Activated CD8-positive, alpha-beta T cell treated with anti-CD3 and anti-CD28 coated beads for 36 hours (primary cell): ENCODE results near the gene DHX30. TPM values are rescaled to one million over a fixed set of nuclear protein-coding genes. Genes with fewer than 3 reads are reported as not detected.

ENCODE experiments used
- ATAC-seq: fragments of 200-7000 bp; cut with Tn5 transposase; one replicate; pipeline ENCODE4 v1.10.0; 2021; ENCODE audit warnings: mild to moderate bottlenecking, moderate library complexity
- CTCF ChIA-PET: fragments of 350-600 bp; sonication (Branson Sonifier 250); formaldehyde crosslinking; loops from one replicate; lab custom pipeline; 2021; ENCODE audit warnings: antibody characterized with exemption; lab: Charles Lee
- POLR2A ChIA-PET: fragments of 350-600 bp; sonication (Branson Sonifier 250); formaldehyde crosslinking; loops from one replicate; lab custom pipeline; 2021; ENCODE audit warnings: antibody characterized with exemption; lab: Charles Lee
- DNase-seq: peaks from one replicate; pipeline ENCODE4 v3.0.0-alpha.2; 2020
- H3K27ac Mint-ChIP-seq: one replicate; pipeline ENCODE4 v1.8.0; 2021; ENCODE audit warnings: mild to moderate bottlenecking, mixed read lengths
- H3K27me3 Mint-ChIP-seq: one replicate; pipeline ENCODE4 v1.8.0; 2021; ENCODE audit warnings: mixed read lengths
- H3K36me3 Mint-ChIP-seq: one replicate; pipeline ENCODE4 v1.8.0; 2021; ENCODE audit warnings: low read depth, mixed read lengths
- H3K4me1 Mint-ChIP-seq: one replicate; pipeline ENCODE4 v1.8.0; 2021; ENCODE audit warnings: low read depth, mixed read lengths
- H3K4me3 Mint-ChIP-seq: one replicate; pipeline ENCODE4 v1.8.0; 2021; ENCODE audit warnings: mild to moderate bottlenecking, moderate library complexity, mixed read lengths
- H3K9me3 Mint-ChIP-seq: one replicate; pipeline ENCODE4 v1.8.0; 2021; ENCODE audit warnings: mixed read lengths
- intact Hi-C: fragments of 100-400 bp; cut with micrococcal nuclease; formaldehyde crosslinking; loops from one replicate; pipeline ENCODE4 v1.10.0; 2022
- total RNA-seq, 2 experiments: library from RNA; stranded (reverse); gene quantifications; one replicate each; pipeline ENCODE4 v1.2.3, GENCODE V29; 2021
- TF ChIP-seq, protein P1 (sequence below): fragments of 200-600 bp; IDR thresholded peaks from one replicate; pipeline ENCODE4 v1.8.0; 2022; ENCODE audit warnings: antibody characterized with exemption, mild to moderate bottlenecking

The DHX30 gene
- total RNA-seq, 2 experiments from 2014 or later, result 81.5 to 84.2 TPM

DNA sequence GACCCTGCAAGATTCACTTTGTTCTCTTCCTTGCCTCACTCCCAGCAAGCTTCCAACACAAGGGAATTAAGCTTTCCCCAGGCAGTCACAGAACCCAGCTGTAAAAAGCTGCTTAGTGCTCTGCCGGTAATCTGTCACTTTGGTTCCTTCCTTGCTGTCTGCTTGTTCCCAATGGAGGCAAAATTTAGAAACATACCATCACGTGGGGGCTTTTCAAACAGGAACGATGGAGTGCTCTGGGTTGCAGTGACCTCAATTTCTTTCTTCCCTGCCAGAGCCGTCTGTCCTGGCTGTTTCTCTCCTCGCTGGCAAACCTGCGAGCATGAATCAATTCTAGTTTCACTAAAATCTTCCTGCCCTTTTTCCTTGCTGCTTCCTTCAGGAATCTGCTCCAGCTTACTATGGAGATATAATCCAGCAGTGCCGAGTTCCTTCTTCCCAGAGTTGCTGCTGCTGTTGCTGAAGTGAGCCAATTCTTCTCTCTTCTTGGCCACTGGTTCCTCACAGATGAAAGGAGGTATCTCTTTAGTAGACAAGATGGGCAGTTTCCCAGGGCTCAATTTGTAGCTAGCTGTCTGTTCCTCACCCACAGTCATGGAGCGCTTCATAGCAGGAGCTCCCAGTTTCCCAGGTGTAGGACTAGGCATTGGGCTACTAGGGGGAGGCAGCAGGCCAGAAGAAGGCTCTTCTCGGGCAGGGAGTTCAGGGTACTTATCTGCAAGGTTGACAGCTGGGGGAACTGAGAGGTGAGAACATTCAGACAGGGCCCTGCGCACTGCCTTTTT, 88.1 kb downstream of the DHX30 start:
- ATAC-seq (no peak), DNase-seq (no peak)
- Mint-ChIP-seq H3K36me3 (peaks cover 13% of the 10 kb centered on the region), H3K27me3 (no peaks in the 10 kb centered on the region), H3K4me1 (no peaks in the 10 kb centered on the region), H3K27ac (no peak overlapping the region), H3K4me3 (no peak overlapping the region), H3K9me3 (no peaks in the 10 kb centered on the region)
- TF ChIP-seq, protein P1, sequence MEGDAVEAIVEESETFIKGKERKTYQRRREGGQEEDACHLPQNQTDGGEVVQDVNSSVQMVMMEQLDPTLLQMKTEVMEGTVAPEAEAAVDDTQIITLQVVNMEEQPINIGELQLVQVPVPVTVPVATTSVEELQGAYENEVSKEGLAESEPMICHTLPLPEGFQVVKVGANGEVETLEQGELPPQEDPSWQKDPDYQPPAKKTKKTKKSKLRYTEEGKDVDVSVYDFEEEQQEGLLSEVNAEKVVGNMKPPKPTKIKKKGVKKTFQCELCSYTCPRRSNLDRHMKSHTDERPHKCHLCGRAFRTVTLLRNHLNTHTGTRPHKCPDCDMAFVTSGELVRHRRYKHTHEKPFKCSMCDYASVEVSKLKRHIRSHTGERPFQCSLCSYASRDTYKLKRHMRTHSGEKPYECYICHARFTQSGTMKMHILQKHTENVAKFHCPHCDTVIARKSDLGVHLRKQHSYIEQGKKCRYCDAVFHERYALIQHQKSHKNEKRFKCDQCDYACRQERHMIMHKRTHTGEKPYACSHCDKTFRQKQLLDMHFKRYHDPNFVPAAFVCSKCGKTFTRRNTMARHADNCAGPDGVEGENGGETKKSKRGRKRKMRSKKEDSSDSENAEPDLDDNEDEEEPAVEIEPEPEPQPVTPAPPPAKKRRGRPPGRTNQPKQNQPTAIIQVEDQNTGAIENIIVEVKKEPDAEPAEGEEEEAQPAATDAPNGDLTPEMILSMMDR, result no peak
- CTCF ChIA-PET, result interaction anchor here (1.1 to 1.5 kb wide), 5 partner anchors 9 to 266 kb away, joined by 3 to 5 read pairs (median 4); no protein-coding TSS in a partner anchor
- intact Hi-C loops, result no loop called here
- POLR2A ChIA-PET, result interaction anchor here (1.2 kb wide), 1 partner anchor 8 kb away, joined by 3 read pairs; no protein-coding TSS in a partner anchor

DNA sequence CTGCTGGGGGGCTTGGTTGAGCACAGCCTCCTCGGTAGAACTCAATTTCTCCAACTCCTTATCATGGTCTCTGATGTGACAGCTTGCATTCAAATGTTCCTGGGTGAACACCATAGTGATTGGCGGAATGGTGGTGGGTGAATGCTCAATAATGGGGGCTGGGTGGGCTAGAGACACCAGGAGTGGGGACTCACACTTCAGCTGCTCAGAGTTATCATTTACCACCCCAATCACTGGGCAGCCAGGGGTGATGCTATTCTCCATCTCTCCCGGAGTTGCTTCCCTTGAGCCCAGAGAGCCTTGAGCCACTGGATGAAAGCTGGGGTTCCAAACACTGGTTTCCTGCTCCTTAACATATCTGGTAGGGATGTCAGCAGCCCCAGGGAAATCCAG, 88.7 kb downstream of the DHX30 start:
- POLR2A ChIA-PET, result no interaction called here
- Mint-ChIP-seq H3K27me3 (no peaks in the 10 kb centered on the region), H3K4me1 (no peaks in the 10 kb centered on the region), H3K9me3 (no peaks in the 10 kb centered on the region), H3K27ac (no peak overlapping the region), H3K4me3 (no peak overlapping the region), H3K36me3 (peaks cover 12% of the 10 kb centered on the region)
- no peak for ATAC-seq
- intact Hi-C loops, result no loop called here
- no peak for DNase-seq
- TF ChIP-seq, protein P1, result no peak
- CTCF ChIA-PET, result interaction anchor here (0.9 to 1.3 kb wide), 2 partner anchors 9 to 54 kb away, joined by 3 to 4 read pairs; no protein-coding TSS in a partner anchor

DNA sequence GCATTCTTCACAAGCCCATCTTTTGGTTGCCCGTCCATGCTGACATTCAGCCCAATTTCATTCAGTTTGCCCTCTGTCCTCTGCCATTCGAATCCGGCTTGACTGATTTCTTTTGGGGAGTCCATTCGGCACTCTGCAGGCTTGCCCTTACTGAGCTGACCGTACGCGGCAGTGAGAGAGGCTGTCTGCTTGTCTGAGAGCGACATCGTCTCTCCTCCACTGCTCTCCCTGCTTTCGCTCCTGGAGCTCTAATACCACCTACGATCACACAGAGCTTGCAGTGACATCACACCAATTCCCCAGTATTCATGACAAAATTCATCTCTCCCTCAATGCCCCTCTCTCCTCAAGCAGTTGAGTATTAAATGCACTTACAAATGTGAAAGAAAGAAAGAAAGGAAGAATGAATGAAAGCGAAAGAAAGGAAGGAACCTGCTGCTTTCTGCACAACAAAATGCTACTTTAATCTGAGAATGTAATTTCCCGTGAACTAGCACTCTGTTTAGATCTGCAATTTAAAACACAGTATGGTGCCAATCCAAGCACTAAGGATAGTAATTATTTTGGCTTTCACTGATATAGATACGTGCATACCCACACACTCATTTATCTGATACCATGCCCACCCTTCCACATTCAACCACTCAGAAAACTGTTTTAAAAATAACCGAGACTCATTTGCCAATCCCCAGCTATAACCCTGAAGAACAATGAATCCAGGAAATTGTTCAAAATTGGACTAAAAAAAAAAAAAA, 89.5 kb downstream of the DHX30 start:
- Mint-ChIP-seq H3K27ac (no peak overlapping the region), H3K9me3 (no peaks in the 10 kb centered on the region), H3K4me1 (peaks cover under 1% of the 10 kb centered on the region), H3K36me3 (peaks cover 12% of the 10 kb centered on the region), H3K4me3 (no peak overlapping the region), H3K27me3 (no peaks in the 10 kb centered on the region)
- DNase-seq (no peak), ATAC-seq (no peak)
- intact Hi-C loops, result no loop called here
- POLR2A ChIA-PET, result interaction anchor here (0.7 kb wide), 1 partner anchor 11 kb away, joined by 4 read pairs; no protein-coding TSS in a partner anchor
- CTCF ChIA-PET, result interaction anchor here (0.9 to 1.5 kb wide), 4 partner anchors 10 to 98 kb away, joined by 3 to 5 read pairs (median 4); no protein-coding TSS in a partner anchor
- TF ChIP-seq, protein P1, result no peak

DNA sequence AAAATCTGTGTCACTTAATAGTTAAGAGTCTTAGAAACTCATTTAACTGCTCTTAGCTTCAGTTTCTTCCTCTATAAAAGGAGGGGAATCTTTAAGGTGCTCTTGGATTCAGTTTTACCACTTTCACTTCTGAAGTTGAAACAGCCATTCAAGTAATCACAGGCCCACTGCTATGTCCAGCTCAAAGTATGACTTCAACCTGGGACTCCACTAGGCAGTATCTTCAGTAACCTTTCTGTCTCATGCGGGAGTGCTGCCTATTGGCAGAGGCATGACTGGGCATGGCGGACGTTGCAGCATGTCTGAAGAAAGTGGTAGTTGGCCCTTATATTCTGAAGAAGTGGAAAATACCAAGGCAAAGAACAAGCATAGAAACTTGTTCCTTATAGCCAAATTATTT, 92.3 kb downstream of the DHX30 start:
- CTCF ChIA-PET, result no interaction called here
- POLR2A ChIA-PET, result no interaction called here
- TF ChIP-seq, protein P1, result no peak
- intact Hi-C loops, result no loop called here
- H3K27me3 Mint-ChIP-seq, result no peaks in the 10 kb centered on the region
- no peak overlapping the region for H3K4me3 Mint-ChIP-seq
- H3K9me3 Mint-ChIP-seq, result no peaks in the 10 kb centered on the region
- peaks cover 3% of the 10 kb centered on the region for H3K36me3 Mint-ChIP-seq
- H3K4me1 Mint-ChIP-seq, result peaks cover 9% of the 10 kb centered on the region
- DNase-seq, result no peak
- H3K27ac Mint-ChIP-seq, result no peak overlapping the region
- no peak for ATAC-seq
